DND-41 (cell line): Measurements from ENCODE around the gene WNT11.

ENCODE experiments used
- CTCF ChIP-seq: IDR thresholded peaks from 2 replicates; pipeline ENCODE4 v1.5.1; 2012; ENCODE audit warnings: borderline replicate concordance, low read length, moderate library complexity, mild to moderate bottlenecking; ENCODE audit not compliant: poor library complexity, severe bottlenecking; ENCODE audit errors: extremely low read depth
- EZH2 ChIP-seq: IDR thresholded peaks from 3 replicates; pipeline ENCODE4 v1.6.1; 2012; ENCODE audit warnings: borderline replicate concordance, low read depth, mild to moderate bottlenecking, moderate library complexity, low read length, inconsistent platforms; ENCODE audit not compliant: severe bottlenecking

GRCh38 chr11:76241243-76242000 lies 35.1 kb upstream of the WNT11 start:
- TF ChIP-seq CTCF (no peak), EZH2 (no peak)
